ENCODE results near the gene DOCK1. TPM values are rescaled to one million over a fixed set of nuclear protein-coding genes. Genes with fewer than 3 reads are reported as not detected.
"Not testable (repeated sequence)": the region's sequence is repeated elsewhere in the genome, so short reads cannot be mapped to it uniquely, and the experiment has no call there.

Gene DOCK1
- polyA plus RNA-seq, 1 experiment, result 37.9 TPM

DNA sequence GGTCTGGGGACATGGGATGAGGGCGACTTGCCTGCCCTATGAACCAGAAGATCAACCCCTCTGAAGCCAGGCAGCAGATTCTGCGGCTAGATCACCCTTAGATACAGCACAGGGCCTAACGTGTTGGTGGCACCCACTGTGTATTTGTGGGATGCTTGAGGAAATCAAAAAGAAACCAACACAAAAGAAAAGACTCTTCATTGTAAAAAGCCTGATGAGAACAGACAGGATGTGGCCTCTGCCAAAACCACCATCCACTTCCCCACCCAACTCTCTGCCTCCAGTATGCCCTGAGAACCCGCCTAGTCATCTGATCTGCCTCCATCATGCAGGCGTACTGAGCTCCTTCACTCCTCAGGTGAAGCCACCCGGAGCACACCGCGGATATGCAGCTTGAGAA lies 388.4 kb downstream of the DOCK1 start:
- CTCF ChIA-PET, result no interaction called here

DNA sequence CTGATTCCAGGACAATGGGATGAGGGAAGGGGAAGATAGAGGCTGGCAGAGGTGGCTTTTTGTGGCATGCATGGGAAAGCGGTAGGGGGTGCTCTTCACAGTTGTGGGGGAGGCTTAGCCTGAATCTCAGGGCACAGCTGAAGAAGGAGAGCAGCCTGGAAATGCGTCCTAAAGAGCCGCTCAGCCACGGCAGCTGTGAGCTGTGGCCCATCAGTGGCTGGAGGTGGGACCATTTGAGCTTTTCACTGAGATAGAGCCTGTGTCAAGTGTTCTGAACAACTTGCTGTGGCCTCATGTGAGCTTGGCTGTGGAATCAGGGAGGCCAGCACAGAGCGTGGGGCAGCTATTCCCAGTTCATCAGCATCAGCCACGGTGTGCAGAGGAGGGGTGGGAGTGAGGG lies 391.5 kb downstream of the DOCK1 start:
- Histone ChIP-seq H3K4me3 (ENCODE audit: low read depth, low read length) (no peak overlapping the region), H3K27me3 (ENCODE audit: control insufficient read depth, insufficient read depth, low read length) (no peaks in the 10 kb centered on the region), H3K9me3 (ENCODE audit: control insufficient read depth, insufficient read depth, low read length) (no peaks in the 10 kb centered on the region), H3K27ac (ENCODE audit: low read depth, low read length) (no peak overlapping the region)
- ChIA-PET CTCF (interaction anchor here (1.9 kb wide), 1 partner anchor 58 kb away, joined by 4 read pairs; no protein-coding TSS in a partner anchor), POLR2A (no interaction called here)
- no peak for DNase-seq (ENCODE audit: low read depth, low spot score)
- TF ChIP-seq, protein P1, sequence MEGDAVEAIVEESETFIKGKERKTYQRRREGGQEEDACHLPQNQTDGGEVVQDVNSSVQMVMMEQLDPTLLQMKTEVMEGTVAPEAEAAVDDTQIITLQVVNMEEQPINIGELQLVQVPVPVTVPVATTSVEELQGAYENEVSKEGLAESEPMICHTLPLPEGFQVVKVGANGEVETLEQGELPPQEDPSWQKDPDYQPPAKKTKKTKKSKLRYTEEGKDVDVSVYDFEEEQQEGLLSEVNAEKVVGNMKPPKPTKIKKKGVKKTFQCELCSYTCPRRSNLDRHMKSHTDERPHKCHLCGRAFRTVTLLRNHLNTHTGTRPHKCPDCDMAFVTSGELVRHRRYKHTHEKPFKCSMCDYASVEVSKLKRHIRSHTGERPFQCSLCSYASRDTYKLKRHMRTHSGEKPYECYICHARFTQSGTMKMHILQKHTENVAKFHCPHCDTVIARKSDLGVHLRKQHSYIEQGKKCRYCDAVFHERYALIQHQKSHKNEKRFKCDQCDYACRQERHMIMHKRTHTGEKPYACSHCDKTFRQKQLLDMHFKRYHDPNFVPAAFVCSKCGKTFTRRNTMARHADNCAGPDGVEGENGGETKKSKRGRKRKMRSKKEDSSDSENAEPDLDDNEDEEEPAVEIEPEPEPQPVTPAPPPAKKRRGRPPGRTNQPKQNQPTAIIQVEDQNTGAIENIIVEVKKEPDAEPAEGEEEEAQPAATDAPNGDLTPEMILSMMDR (IDR thresholded peaks at IDR 0.05; ENCODE audit: low read depth, low read length), result no peak

More for the DNA sequence above, 388.4 kb downstream of the DOCK1 start:
- no peak overlapping the region for H3K4me3 ChIP-seq (ENCODE audit: low read depth, low read length)
- H3K27me3 ChIP-seq (ENCODE audit: control insufficient read depth, insufficient read depth, low read length), result no peaks in the 10 kb centered on the region
- TF ChIP-seq, protein P1 (IDR thresholded peaks at IDR 0.05; ENCODE audit: low read depth, low read length), result no peak
- POLR2A ChIA-PET, result no interaction called here
- no peak for DNase-seq (ENCODE audit: low read depth, low spot score)
- H3K27ac ChIP-seq (ENCODE audit: low read depth, low read length), result no peak overlapping the region
- no peaks in the 10 kb centered on the region for H3K9me3 ChIP-seq (ENCODE audit: control insufficient read depth, insufficient read depth, low read length)

DNA sequence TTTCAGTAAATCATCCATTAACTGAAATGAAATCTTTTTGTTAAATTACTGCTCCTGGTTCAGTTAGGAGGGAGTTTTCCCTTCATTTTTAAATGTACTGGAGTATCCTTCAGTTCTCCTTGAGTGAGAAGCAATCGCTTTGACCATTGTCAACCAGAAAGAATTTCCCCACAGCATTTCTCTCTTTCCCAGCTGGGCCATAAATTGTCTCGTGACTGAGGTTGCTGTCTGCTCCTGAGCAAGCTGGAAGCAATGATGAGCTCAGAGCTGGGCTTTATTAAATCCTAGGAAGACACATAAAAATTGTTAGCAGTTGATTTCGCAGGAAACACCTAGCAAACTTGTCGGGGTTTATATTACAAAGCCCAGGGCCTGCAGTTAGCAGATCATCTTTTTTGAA lies 393.2 kb downstream of the DOCK1 start:
- Histone ChIP-seq H3K27ac (ENCODE audit: low read depth, low read length) (no peak overlapping the region), H3K27me3 (ENCODE audit: control insufficient read depth, insufficient read depth, low read length) (no peaks in the 10 kb centered on the region), H3K9me3 (ENCODE audit: control insufficient read depth, insufficient read depth, low read length) (no peaks in the 10 kb centered on the region), H3K4me3 (ENCODE audit: low read depth, low read length) (no peak overlapping the region)
- CTCF ChIA-PET, result no interaction called here
- no peak for DNase-seq (ENCODE audit: low read depth, low spot score)
- TF ChIP-seq, protein P1 (IDR thresholded peaks at IDR 0.05; ENCODE audit: low read depth, low read length), result no peak
- POLR2A ChIA-PET, result no interaction called here

DNA sequence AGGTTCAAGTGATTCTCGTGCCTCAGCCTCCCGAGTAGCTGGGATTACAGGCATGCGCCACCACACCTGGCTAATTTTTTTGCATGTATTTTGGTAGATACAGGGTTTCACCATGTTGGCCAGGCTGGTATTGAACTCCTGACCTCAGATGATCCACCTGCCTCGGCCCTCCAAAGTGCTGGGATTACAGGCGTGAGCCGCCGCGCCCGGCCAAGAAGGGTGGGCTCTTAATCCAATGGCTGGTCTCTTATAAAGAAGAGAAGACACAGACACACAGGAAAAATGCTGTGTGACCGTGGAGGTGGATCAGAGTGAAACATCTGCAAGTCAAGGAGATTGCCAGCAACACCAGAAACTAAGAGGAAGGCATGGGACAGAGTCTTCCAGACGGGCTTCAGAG lies 394.0 kb downstream of the DOCK1 start:
- CTCF ChIA-PET; DNase-seq (ENCODE audit: low read depth, low spot score); H3K4me3 ChIP-seq (ENCODE audit: low read depth, low read length); POLR2A ChIA-PET; H3K27ac ChIP-seq (ENCODE audit: low read depth, low read length); H3K9me3 ChIP-seq (ENCODE audit: control insufficient read depth, insufficient read depth, low read length); H3K27me3 ChIP-seq (ENCODE audit: control insufficient read depth, insufficient read depth, low read length): not testable (repeated sequence)

DNA sequence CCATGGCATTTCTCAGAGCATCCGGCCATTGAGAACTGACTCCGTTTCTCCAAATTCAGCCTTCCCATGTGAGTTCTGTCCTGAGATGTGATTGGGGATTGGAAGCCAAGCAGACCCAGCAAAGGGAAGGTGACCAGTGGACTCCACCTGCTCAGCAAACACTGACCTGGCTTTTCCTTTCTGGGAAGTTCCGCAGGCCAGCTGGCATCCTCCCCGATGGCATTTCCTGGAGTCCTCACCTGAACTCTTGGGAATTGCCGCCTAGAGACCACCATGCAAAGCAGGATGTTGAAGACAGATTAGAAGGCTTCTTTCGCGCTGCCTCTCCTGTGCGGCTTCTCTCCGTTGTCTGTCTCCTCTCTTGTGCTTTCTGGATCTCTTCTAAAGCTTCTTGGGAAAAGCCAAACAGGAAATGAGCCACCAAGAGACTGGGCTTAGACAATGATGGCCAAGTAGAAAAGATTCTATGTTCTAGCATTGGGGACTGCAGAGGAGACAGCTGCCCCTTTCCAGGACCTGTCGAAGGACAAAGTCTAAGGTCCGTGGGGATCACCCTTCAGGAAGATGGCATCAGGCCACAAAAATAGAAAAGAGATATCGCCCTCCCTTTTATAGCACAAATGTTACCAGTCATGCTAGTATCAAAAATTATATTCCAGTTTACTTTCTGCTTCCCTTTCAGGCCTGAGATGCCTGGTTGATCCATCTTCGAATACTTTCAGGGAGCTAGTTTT lies 394.9 kb downstream of the DOCK1 start:
- H3K27me3 ChIP-seq (ENCODE audit: control insufficient read depth, insufficient read depth, low read length), result no peaks in the 10 kb centered on the region
- H3K9me3 ChIP-seq (ENCODE audit: control insufficient read depth, insufficient read depth, low read length), result no peaks in the 10 kb centered on the region
- no peak overlapping the region for H3K4me3 ChIP-seq (ENCODE audit: low read depth, low read length)
- CTCF ChIA-PET, result no interaction called here
- no peak overlapping the region for H3K27ac ChIP-seq (ENCODE audit: low read depth, low read length)
- no peak for DNase-seq (ENCODE audit: low read depth, low spot score)
- POLR2A ChIA-PET, result no interaction called here
- TF ChIP-seq, protein P1 (IDR thresholded peaks at IDR 0.05; ENCODE audit: low read depth, low read length), result no peak

All from AG04450 (cell line).